ENCODE results near the gene PARD3.
A peak's percentile ranks its signal among the peaks of the same experiment; 100 is the strongest.
"Not testable (repeated sequence)": the region's sequence is repeated elsewhere in the genome, so short reads cannot be mapped to it uniquely, and the experiment has no call there.

The PARD3 gene

DNA sequence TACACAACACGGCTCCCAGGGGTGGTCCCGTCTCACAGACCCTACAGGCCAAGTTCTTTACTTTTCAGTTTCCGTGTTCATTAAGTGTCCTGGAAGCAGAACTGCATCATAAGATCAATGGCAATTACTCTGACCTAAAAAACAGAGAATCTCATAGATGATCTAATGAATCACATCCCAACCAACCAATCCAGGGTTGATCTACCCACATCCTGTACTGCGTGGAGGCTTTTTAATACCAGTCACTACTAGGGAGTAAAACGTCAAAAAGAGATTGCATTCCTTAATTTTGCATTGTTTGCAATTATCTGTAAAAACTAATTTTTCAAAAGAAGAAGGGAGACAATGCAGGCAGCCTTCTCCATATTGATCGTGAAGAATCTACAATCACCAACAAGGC, 72.6 kb downstream of the PARD3 start:
- DNase-seq (ENCODE audit: low spot score) = no peak

DNA sequence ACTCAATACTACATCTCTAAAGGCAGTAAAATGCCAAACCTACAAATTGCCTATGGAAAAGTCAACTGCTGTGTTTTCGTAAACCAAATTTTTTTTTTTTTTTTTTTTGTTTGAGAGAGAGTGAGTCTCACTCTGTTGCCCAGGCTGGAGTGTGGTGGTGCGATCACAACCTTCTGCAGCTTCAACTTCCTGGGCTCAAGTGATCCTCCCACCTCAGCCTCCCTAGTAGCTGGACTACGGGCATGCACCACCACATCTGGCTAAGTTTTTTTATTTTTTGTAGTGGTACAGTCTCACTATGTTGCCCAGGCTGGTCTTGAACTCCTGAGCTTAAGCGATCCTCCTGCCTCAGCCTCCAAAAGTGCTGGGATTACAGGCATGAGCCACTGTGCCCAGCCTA, 74.0 kb downstream of the PARD3 start:
- not testable (repeated sequence) for DNase-seq (ENCODE audit: low spot score)

DNA sequence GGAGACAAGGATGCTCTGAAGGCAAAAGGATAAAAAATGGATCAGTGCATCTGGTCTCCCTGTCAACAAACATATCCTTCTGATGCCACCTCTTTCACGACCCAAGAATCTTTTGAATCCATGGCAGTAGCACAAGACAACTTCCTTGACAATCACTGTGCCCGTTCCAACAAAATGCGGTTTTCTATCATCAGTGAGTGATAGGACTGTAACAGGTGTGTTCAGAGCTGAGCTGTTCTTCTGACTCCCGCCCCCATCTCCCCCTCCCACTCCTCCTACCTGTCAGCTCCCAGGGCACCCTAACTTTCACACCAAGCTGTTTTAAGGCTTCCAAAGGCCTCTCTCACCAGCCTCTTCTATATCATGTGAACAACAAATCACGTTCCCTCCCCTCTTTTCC, 74.8 kb downstream of the PARD3 start:
- DNase-seq (ENCODE audit: low spot score) = no peak

DNA sequence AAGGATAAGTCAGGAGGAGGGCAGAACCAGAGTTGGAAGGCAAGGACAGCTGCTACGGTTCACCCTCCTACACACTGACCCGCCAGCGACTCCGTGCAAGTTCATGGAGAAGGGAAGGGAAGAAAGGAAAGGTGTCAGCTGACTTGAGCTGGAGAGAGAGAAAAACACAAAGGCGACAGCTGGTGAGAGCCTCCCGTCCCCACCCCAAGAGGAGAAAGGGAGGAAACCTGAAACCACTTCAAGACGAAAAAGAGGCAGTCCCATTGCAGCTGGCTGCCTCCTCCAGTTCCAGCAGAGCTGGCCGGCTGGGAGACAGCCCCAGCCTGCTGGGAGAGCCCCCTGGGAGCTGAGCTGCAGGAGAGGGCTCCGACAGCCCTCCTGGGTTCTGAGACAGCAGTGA, 75.2 kb downstream of the PARD3 start:
- DNase-seq (ENCODE audit: low spot score) = peak; percentile 75

DNA sequence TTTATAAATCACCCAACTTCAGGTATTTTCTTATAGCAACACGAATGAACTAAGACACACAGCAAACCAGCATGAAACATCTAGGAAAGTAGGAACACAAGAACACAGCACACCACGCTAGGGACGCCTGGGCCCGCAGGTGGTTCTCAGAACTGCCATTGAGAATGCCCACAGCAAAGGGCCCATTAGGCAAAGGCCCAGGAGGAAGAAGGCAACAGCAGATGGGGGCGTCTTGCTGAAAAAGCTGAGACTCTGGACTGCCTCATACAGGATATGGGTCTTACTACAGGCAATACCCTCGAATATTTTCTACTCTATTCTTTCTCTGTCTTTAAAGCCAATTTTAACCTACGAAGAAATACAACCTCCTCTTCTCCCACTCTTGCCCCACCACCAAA, 77.3 kb downstream of the PARD3 start:
- DNase-seq (ENCODE audit: low spot score) = no peak

DNA sequence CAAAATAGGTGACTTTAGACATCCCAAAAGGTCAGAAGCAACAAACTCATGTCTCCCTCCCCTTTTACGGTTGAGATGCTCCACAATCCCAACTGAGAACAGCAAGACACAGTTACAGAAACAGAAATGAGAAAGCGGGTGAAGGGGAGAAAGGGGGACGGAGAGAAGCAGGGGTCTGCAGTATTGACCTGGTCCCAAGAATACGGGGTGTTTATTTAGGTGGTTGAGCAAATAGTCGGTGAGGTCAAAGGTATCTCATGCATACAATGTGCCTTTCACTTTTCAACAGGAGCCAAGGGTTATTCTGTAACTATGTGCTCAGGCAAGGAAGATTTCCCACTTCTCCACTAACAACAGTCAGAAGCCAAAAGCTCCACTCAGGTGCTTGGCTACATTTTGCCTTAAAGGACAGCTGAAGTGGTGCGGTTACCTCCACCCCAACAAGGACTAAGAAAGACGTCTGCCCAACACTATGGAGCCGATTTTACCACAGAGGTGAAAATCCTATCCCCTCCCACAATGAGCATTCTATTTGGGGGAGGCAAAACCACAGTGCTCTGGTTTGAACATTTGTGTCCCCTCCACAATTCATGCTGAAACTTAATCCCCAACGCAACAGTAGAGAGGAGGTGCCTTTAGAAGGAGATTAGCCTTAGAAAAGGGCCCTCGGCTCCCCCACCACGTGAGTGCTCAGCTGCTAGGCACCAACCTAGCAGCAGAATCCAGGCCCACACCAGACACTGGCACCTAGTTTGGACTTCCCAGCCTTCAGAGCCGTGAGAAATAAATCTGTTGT, 77.9 kb downstream of the PARD3 start:
- DNase-seq (ENCODE audit: low spot score) = no peak

DNA sequence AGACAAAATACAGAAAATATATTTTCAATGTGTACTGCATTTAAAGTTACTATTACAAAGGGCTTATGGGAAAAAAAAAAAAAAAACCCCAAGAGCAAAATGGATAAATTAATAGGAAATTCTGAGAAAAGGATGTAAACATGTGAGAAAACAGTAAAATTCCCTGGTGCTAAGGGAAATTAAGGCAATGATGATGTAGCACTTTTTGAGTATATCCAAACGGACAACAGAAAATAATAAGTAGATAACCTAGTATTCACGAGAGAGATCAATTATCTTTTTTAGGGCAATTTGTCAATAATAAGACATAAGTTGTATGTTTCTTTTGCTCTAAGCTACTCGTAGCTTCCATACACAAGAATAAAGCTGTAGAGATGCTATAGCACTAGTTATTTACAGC, 80.2 kb downstream of the PARD3 start:
- DNase-seq (ENCODE audit: low spot score) = no peak

DNA sequence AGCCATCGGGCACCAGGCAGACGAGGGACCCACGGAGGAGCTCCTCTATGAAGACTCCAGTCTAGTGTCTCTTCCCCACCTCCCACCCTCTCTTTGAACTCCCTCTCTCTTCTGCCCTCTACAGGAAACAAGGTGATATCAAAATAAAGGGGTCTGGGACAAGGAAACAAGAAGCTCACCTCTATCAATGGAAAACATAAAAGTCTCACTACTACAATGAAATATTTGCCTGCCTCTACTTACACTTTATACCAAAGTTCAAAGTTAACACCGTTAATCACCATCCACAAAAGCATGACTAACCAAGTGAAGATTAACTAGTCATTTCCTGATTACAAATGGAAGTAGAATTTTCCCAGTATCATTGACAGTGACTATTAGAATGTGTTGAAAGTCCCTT, 82.2 kb downstream of the PARD3 start:
- no peak for DNase-seq (ENCODE audit: low spot score)

DNA sequence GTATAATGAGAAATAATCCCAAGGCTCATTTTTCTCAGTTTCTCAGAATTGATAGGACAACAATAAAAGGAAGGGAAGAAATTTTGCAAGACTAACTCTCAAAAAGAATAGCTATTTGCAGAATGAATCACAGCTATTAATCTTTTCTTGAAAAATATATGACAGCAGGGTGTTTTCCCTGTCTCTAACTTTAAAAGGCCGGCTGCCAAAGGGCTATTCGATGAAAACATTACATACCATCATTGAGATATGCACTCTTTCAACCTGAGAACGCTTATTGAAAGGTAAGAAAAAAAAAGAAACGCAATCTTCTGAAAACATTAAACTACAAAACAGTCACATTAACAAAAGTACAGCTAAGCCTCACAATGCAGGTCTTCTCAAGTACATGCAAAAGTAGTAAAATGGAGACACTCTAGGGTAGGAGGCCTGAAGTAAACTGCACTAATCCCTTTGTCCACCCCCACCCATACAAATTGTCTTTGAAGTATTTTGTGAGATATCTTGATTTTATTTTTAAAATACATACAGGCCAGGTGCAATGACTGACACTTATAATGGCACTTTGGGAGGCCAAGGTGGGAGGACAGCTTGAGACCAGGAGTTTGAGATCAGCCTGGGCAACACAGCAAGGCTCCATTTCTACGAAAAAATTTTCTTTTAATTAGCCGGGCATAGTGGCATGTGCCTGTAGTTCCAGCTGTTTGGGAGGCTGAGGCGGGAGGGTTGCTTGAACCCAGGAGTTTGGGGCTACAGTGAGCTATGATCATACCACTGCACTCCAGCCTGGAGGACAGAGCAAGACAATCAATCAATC, 83.0 kb downstream of the PARD3 start:
- no peak for DNase-seq (ENCODE audit: low spot score)

DNA sequence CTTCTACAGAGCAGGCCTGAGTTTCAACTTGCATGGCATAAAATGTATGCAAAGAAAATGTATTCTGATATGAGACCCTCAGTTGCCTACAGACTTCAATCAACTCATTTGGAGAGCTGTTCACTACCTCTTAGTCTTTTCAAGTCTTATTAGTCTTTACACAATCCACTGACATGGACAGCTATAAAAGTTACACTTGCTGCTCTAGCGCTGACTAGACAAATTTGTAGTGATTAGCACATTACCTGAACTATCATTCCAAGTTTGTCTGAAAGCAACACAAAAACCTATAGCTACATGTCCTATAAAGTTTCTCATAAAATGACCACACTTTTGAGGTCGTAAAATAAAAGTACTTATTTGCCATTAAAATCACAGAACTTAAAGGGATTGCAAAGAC, 83.9 kb downstream of the PARD3 start:
- no peak for DNase-seq (ENCODE audit: low spot score)

DNA sequence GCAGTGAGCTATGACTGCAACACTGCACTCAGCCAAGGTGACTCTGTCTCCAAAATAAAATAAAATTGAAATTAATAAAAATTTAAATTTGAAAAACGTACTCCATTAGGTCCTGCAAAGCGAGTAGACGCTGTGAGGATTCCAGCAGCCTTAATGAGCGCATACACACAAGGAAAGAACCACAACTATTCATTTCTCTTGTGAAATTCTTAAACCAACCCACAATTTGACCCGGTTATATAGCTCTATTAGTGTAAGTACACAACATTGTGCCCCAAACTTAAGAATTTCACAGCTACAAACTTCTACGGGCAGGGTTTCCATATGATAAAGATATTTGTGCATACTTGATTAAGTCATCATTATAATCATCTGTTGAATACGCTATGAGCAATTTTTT, 84.4 kb downstream of the PARD3 start:
- DNase-seq (ENCODE audit: low spot score) = no peak

DNA sequence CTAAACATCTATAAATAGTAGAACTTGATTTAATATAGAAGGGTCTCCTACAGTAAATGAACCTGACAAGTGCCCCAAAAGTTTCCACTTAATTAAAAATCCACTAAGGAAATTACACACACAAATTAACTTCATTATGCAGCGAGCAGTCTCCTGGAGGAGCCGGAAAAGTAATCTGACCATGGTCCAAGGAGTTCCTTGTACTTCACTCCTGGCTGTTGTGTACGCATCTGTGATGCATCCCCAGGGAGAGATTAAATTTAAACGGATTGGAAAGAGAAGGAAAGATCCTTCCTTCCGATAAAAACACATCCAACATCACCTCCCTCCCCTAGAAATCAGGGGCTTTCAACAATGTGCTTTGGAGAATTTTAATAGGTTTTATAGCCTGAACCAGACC, 85.5 kb downstream of the PARD3 start:
- DNase-seq (ENCODE audit: low spot score) = no peak

DNA sequence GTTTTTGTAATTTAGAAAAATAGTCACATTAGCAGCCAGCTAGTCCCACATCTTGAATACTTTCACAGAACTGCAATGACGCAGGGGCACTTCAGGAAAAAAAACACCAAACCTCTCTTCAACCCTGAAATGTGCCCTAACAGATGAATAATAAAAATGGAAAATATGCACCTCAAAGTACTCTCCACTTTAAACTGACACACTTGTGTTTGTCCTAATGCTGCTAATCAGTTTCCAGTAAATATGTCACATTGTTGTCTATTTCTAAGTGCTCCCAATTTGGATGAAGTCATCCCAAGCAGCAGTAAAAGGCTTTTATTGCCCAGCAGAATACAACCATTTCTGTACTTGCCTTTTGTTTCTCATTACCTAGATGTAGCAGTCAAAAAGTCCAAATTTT, 86.7 kb downstream of the PARD3 start:
- no peak for DNase-seq (ENCODE audit: low spot score)

DNA sequence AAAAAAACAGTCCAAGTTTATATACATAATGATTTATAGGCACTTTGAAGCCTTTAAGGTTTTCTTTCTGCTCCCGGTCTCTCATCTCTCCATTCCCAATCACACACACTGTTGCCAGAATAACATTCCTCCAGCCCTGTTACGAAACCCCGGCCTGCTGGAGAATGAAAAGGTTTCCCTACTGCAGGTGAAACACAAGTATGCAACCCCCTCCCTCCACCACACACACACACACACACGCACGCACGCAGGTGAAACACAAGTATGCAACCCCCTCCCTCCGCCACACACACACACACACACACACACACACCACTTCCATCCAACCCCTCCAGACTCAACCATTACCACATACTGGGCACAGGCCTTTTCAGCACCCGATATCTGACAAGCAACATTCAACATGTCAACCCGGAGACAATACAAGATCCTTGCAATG, 87.5 kb downstream of the PARD3 start:
- DNase-seq (ENCODE audit: low spot score) = no peak

DNA sequence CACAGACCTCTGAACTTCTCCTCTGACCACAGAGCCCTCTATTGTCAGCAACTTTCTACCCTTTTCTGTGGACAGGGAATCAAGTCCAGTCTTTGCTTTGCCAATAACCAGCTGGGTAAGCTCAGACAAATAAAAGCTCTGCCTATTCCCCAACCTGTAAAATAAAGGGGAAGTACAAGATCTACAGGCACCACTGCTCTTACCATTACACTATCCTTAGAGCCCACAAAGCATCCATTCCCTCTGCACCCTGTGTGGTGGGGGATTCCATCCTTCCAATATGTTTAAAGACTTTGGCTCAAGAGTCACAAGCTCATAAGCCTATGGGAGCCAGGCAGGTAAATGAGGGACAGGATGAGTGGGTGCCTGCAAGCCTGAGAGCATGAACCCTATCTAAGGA, 88.2 kb downstream of the PARD3 start:
- no peak for DNase-seq (ENCODE audit: low spot score)

DNA sequence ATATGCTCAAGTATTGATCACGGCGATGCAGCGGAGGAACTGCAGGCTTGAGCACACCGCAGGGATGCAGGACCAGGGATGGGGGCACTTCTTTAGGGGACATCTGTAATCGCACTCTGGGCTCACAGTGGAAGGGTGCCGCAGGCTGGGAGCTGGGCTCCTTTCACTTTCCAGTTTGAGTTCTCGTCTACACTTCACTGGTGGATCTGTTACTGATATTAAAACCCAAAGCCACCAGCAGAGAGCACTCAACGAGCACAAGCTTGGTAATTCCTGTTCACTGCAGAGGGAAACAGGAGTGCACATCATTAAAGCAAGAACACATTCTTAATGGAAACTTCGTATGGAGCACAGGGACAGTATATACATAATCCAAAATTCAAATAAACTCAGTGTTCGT, 91.3 kb downstream of the PARD3 start:
- no peak for DNase-seq (ENCODE audit: low spot score)

DNA sequence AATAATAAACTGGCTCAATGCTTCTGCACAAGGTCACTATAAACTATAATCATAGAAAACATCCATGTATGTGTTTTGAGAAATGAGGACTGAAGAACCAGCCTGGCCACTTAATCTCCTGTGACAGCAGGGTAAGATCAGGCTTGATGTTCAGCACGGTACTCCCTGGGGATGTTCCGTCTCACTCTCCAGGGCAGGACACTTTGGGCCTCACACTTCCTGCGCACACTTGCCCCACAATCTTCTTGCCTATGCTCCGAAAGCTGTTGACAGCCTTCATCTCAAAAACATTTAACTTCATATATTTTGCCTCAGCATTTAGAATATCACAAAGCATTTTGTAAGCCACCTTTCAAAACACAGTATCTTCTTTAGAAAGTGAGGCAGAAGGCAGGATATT, 92.7 kb downstream of the PARD3 start:
- no peak for DNase-seq (ENCODE audit: low spot score)

DNA sequence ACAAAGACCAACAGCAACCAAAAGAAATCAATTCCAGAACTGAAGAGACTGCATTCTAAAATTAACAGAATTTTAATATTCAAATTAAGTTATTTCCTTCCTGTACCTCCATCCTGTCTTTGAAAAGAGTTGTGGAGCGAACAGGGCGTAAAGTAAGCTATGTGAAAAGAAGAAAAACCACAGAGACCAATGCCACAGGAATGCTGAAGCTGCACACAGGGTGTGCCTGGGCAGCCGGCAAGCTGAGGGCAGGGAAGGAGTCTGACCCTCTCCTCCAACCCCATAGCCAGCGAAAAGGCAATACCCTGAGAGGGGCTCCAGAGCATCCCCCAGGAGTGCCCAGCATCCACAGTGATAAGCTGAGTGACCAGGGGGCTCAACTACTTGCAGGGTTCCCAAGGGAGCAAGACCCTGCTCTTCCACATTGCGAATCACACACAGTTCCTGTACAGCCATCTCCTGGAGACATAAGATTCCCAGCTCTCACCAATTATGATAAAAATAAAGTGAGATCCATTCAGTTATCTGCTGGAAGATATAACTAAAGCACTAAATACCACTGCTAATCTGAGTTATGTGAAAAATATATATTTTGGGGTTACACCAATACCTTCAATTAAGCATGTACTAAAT, 93.8 kb downstream of the PARD3 start:
- DNase-seq (ENCODE audit: low spot score) = no peak

DNA sequence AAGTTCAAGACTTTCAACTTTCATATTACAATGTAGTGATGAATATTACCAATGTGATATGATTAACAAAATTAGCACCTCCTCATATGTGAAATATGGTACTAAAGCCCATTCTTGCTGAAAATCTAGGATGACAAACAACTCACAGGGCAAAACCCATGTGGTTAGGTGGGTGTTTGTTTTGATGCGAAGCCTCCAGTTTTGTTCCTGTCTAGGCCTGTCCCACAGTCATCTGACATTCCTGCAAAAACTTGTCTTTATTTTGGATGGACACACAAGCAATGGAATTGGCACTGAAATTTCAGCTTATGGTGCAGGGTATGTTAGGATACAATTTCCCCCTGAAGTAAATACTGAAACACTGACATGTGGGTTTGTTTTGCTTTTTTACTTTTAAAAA, 95.3 kb downstream of the PARD3 start:
- no peak for DNase-seq (ENCODE audit: low spot score)

DNA sequence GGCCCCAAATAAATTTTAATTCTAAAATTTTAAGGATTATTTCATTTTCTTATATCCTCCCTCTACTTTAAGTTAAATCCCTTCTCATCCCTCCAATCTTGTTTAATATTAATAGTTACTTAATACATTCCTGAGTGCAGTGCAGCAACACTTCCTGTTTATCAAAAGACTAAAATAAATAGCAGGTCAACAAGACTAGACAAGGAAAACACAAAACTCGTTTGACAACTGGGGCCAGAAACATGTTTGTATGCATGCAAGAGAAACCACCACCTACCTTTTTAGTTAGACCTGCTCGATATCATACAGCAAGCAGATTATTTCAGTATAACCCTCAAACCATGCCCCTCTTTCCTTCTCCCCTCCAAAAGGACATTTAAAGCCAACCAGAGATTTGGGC, 95.8 kb downstream of the PARD3 start:
- DNase-seq (ENCODE audit: low spot score) = no peak

DNA sequence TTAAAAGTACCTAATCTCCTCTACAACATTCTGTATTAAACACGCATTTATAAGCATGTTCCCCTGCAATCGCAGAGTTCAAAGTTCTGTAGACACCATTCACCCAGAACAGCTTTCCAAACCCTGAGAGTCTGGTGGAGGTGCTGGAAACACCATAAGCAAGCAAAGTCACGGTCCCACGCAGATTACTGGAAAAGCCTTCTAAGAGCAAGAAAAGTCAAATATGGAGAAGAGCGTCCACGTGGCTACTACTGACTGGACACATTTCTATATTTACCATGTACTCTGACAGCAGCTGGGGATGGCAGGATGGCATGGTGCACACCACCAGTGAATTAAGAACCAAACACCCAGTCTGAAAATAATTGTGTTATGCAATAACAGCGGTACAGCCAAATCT, 97.7 kb downstream of the PARD3 start:
- no peak for DNase-seq (ENCODE audit: low spot score)

DNA sequence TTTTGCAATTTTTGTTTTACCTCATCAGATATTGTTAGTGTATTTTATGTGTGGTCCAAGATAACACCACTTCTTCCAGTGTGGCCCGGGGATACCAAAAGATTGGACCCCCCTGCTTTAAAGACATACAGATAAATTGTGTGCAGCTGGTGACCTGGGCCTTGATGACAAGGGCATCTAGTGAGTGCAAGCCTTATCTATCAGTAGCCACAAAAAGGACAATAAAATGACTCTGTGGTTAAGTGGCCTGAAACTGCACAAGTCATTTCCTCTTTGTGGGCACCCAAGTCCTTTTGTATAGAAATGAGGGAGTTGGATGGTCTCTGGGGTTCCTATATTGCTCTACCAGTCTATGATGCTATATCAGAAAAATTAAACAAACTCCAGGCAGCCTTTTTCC, 98.1 kb downstream of the PARD3 start:
- no peak for DNase-seq (ENCODE audit: low spot score)

DNA sequence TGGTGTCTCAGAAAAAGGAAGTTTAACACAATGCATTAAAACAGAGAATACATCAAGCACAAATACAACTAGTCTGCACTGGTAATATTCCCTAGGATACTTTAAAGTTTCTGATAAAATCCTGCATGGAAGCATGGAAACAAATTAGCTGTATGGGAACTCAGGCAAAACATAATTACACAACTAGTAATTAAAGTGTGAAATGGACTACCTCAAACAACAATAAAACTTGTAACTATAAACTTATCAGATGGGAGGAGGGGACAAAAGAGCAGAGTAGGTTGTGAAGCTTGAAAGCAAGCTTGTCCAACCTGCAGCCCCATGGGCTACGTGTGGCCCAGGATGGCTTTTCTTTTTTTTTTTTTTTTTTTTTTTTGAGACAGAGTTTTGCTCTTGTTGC, 98.9 kb downstream of the PARD3 start:
- no peak for DNase-seq (ENCODE audit: low spot score)
